GM13976 (cell line): ENCODE data around the gene HDHD3.

Experiments used
- DNase-seq: peaks from one replicate; pipeline ENCODE4 v3.0.0; 2012; ENCODE audit warnings: low spot score
- CTCF ChIP-seq: IDR thresholded peaks from 2 replicates; pipeline ENCODE4 v1.5.1; 2012; ENCODE audit warnings: borderline replicate concordance, mild to moderate bottlenecking; ENCODE audit not compliant: insufficient read depth; ENCODE audit errors: extremely low read depth, missing control alignments, control extremely low read depth
- in situ Hi-C: fragments of 300-500 bp; cut with MboI; formaldehyde crosslinking; loops from one replicate; pipeline ENCODE4 v1.12.0; 2022; ENCODE audit warnings: low sequenced_read_pairs, mixed read lengths, inconsistent platforms; ENCODE audit not compliant: unreplicated experiment

The HDHD3 gene

GRCh38 chr9:113326230-113326629 is 50.6 kb downstream of the HDHD3 start:
- no peak for TF ChIP-seq CTCF
- in situ Hi-C loops, result no loop called here
- no peak for DNase-seq
